H9 (cell line): Measurements from ENCODE around the gene LCNL1. TPM values are rescaled to one million over a fixed set of nuclear protein-coding genes. Genes with fewer than 3 reads are reported as not detected.
A peak's percentile ranks its signal among the peaks of the same experiment; 100 is the strongest.

Experiments used
- DNase-seq: peaks from one replicate; pipeline ENCODE4 v3.0.0-alpha.2; 2017
- H2AFZ ChIP-seq: one replicate; pipeline ENCODE4 v1.6.1; 2013; ENCODE audit warnings: mild to moderate bottlenecking, low read length, control low read depth, moderate library complexity
- H2AK5ac ChIP-seq: 2 replicates; pipeline ENCODE4 v1.6.1; 2013; ENCODE audit warnings: low read length, control low read depth, mixed read lengths; ENCODE audit not compliant: insufficient read length
- H2BK120ac ChIP-seq: one replicate; pipeline ENCODE4 v1.6.1; 2013; ENCODE audit warnings: low read depth, mild to moderate bottlenecking, low read length, control low read depth, inconsistent platforms; ENCODE audit not compliant: poor library complexity, severe bottlenecking
- H2BK12ac ChIP-seq: 2 replicates; pipeline ENCODE4 v1.6.1; 2013; ENCODE audit warnings: low read length, control low read depth, mixed read lengths, low read depth; ENCODE audit not compliant: insufficient read length
- H2BK15ac ChIP-seq: 2 replicates; pipeline ENCODE4 v1.6.1; 2013; ENCODE audit warnings: low read depth, low read length, control low read depth
- H2BK20ac ChIP-seq: one replicate; pipeline ENCODE4 v1.6.1; 2013; ENCODE audit warnings: low read depth, mild to moderate bottlenecking, low read length, control low read depth, inconsistent platforms; ENCODE audit not compliant: poor library complexity, severe bottlenecking
- H2BK5ac ChIP-seq: 2 replicates; pipeline ENCODE4 v1.6.1; 2013; ENCODE audit warnings: low read length, control low read depth, mixed read lengths; ENCODE audit not compliant: insufficient read length
- H3K14ac ChIP-seq: 2 replicates; pipeline ENCODE4 v1.6.1; 2013; ENCODE audit warnings: low read length, control low read depth; ENCODE audit not compliant: insufficient read depth
- H3K18ac ChIP-seq: 2 replicates; pipeline ENCODE4 v1.6.1; 2013; ENCODE audit warnings: low read depth, mild to moderate bottlenecking, mixed read lengths, low read length, control low read depth; ENCODE audit not compliant: insufficient read length
- H3K23ac ChIP-seq: 2 replicates; pipeline ENCODE4 v1.6.1; 2013; ENCODE audit warnings: low read length, control low read depth, mixed read lengths, low read depth; ENCODE audit not compliant: insufficient read length
- H3K23me2 ChIP-seq: 2 replicates; pipeline ENCODE4 v1.6.1; 2013; ENCODE audit warnings: low read depth, mild to moderate bottlenecking, mixed read lengths, low read length, control low read depth; ENCODE audit not compliant: insufficient read length, poor library complexity, severe bottlenecking
- H3K27ac ChIP-seq: 2 replicates; pipeline ENCODE4 v1.5.1; 2013; ENCODE audit warnings: low read length, control low read depth, mixed read lengths, low read depth; ENCODE audit not compliant: insufficient read length
- H3K27me3 ChIP-seq: 2 replicates; pipeline ENCODE4 v1.6.1; 2013; ENCODE audit warnings: low read length, control low read depth, inconsistent platforms; ENCODE audit not compliant: insufficient read depth
- H3K4ac ChIP-seq: 2 replicates; pipeline ENCODE4 v1.6.1; 2013; ENCODE audit warnings: low read depth, mild to moderate bottlenecking, control low read depth, inconsistent platforms, low read length, moderate library complexity
- H3K4me1 ChIP-seq: 2 replicates; pipeline ENCODE4 v1.6.1; 2013; ENCODE audit warnings: low read length, control low read depth, inconsistent platforms; ENCODE audit not compliant: insufficient read depth
- H3K4me2 ChIP-seq: 2 replicates; pipeline ENCODE4 v1.6.1; 2013; ENCODE audit warnings: low read length, control low read depth, mixed read lengths; ENCODE audit not compliant: insufficient read length, insufficient read depth
- H3K56ac ChIP-seq: 2 replicates; pipeline ENCODE4 v1.6.1; 2013; ENCODE audit warnings: low read depth, mild to moderate bottlenecking, mixed read lengths, low read length, control low read depth; ENCODE audit not compliant: insufficient read length
- H3K79me1 ChIP-seq: 2 replicates; pipeline ENCODE4 v1.6.1; 2013; ENCODE audit warnings: low read depth, mild to moderate bottlenecking, moderate library complexity, low read length, control low read depth, inconsistent platforms; ENCODE audit not compliant: insufficient read depth, poor library complexity, severe bottlenecking
- H3K79me2 ChIP-seq: 2 replicates; pipeline ENCODE4 v1.6.1; 2013; ENCODE audit warnings: low read length, control low read depth, inconsistent platforms; ENCODE audit not compliant: insufficient read depth
- H3K9ac ChIP-seq: 2 replicates; pipeline ENCODE4 v1.6.1; 2013; ENCODE audit warnings: low read length, control low read depth, mixed read lengths; ENCODE audit not compliant: insufficient read length; ENCODE audit errors: extremely low read depth
- H3K9me3 ChIP-seq: one replicate; pipeline ENCODE4 v1.6.1; 2013; ENCODE audit warnings: low read depth, low read length, inconsistent platforms; ENCODE audit not compliant: control insufficient read depth
- H3T11ph ChIP-seq: one replicate; pipeline ENCODE4 v1.6.1; 2013; ENCODE audit warnings: mild to moderate bottlenecking, low read length, control low read depth, inconsistent platforms
- H4K20me1 ChIP-seq: one replicate; pipeline ENCODE4 v1.6.1; 2013; ENCODE audit not compliant: control insufficient read depth, insufficient read length, insufficient read depth
- H4K5ac ChIP-seq: 2 replicates; pipeline ENCODE4 v1.6.1; 2013; ENCODE audit warnings: low read depth, mild to moderate bottlenecking, mixed read lengths, low read length, control low read depth; ENCODE audit not compliant: insufficient read length
- H4K8ac ChIP-seq: replicated peaks from 2 replicates; pipeline ENCODE4 v1.6.1; 2013; ENCODE audit warnings: low read length, control low read depth, mixed read lengths, low read depth; ENCODE audit not compliant: insufficient read length
- H4K91ac ChIP-seq: 2 replicates; pipeline ENCODE4 v1.6.1; 2013; ENCODE audit warnings: low read depth, mild to moderate bottlenecking, moderate library complexity, mixed read lengths, low read length, control low read depth; ENCODE audit not compliant: insufficient read length
- H3K27ac Mint-ChIP-seq, 3 experiments: 2 replicates in 2 of 3; 3 replicates in 1 of 3; pipeline ENCODE4 v1.8.0; 2020 to 2021; ENCODE audit warnings: mixed read lengths in 3 of 3, mild to moderate bottlenecking in 1 of 3, moderate library complexity in 1 of 3
- H3K27me3 Mint-ChIP-seq: 2 replicates; pipeline ENCODE4 v1.8.0; 2021; ENCODE audit warnings: low read depth, mild to moderate bottlenecking, moderate library complexity, mixed read lengths
- H3K36me3 Mint-ChIP-seq, 3 experiments: 2 replicates in 2 of 3; 3 replicates in 1 of 3; pipeline ENCODE4 v1.8.0; 2020 to 2021; ENCODE audit warnings: low read depth in 3 of 3, mixed read lengths in 3 of 3; ENCODE audit not compliant: insufficient read depth in 1 of 3
- H3K4me1 Mint-ChIP-seq, 2 experiments: 2 replicates each; pipeline ENCODE4 v1.8.0; 2020; ENCODE audit warnings: mixed read lengths in 2 of 2
- H3K4me3 Mint-ChIP-seq, 2 experiments: 2 replicates in 1 of 2; 3 replicates in 1 of 2; pipeline ENCODE4 v1.8.0; 2020 to 2021; ENCODE audit warnings: mild to moderate bottlenecking in 2 of 2, mixed read lengths in 2 of 2, moderate library complexity in 1 of 2
- H3K9me3 Mint-ChIP-seq, 2 experiments: 2 replicates in 1 of 2; 3 replicates in 1 of 2; pipeline ENCODE4 v1.8.0; 2020; ENCODE audit warnings: mild to moderate bottlenecking in 2 of 2, mixed read lengths in 2 of 2, moderate library complexity in 1 of 2
- CTCF ChIP-seq: fragments of 200-600 bp; sonication (generic); conservative IDR thresholded peaks from 3 replicates; pipeline ENCODE4 v1.8.0; 2021; ENCODE audit warnings: antibody characterized with exemption, mild to moderate bottlenecking
- WGBS: extraction: QIAGEN DNeasy Blood & Tissue Kit; methylation state at CpG from one replicate; pipeline ENCODE4 v1.1.7; 2013; ENCODE audit warnings: missing lambda C conversion rate, low lambda C conversion rate, mixed read lengths; ENCODE audit not compliant: insufficient read length; ENCODE audit errors: extremely low coverage; 5-methylcytosine and 5-hydroxymethylcytosine counted together
- total RNA-seq: library from RNA; stranded (reverse); gene quantifications from 2 replicates; pipeline ENCODE4 v1.2.1, GENCODE V29; 2021

The LCNL1 gene
- total RNA-seq, 1 experiment from 2014 or later, result 0.20 TPM

GRCh38 chr9:137034709-137035506 is 52.1 kb downstream of the LCNL1 start:
- Mint-ChIP-seq H3K27me3 (peaks cover 19% of the 10 kb centered on the region), H3K4me1 (no peaks in the 10 kb centered on the region; a peak in 1 of 4 replicates), H3K27ac (no peak overlapping the region), H3K4me3 (no peak overlapping the region), H3K9me3 (no peaks in the 10 kb centered on the region), H3K36me3 (peaks cover 0 to 12% (median 5%) of the 10 kb centered on the region in 3 experiments; a peak in 5 of 7 replicates)
- no CpG with 5 or more reads among the region's 24 CpGs for WGBS
- Histone ChIP-seq H4K20me1 (no peaks in the 10 kb centered on the region), H3K18ac (no peak overlapping the region), H3K4ac (no peak overlapping the region), H3K79me1 (no peaks in the 10 kb centered on the region), H4K8ac (no peak overlapping the region), H2BK20ac (no peak overlapping the region), H3K9ac (no peak overlapping the region), H3K14ac (no peak overlapping the region), H3K4me2 (no peak overlapping the region), H3K56ac (no peak overlapping the region), H3K27ac (no peak overlapping the region), H3K79me2 (no peaks in the 10 kb centered on the region), H2BK12ac (no peak overlapping the region), H4K91ac (no peak overlapping the region), H3K27me3 (no peaks in the 10 kb centered on the region), H2BK15ac (no peak overlapping the region), H2BK5ac (no peak overlapping the region), H3T11ph (no peak overlapping the region), H2BK120ac (no peak overlapping the region), H3K4me1 (no peaks in the 10 kb centered on the region), H3K9me3 (no peaks in the 10 kb centered on the region), H3K23me2 (no peaks in the 10 kb centered on the region), H3K23ac (no peak overlapping the region), H2AFZ (no peak overlapping the region), H2AK5ac (no peak overlapping the region), H4K5ac (no peak overlapping the region)
- peak; percentile 93 for TF ChIP-seq CTCF
- peak; percentile 91 for DNase-seq

Other genes with a start within 250 kb of the LCNL1 start
- gene LCN10, start 240.1 kb upstream of the LCNL1 start, total RNA-seq, result 0.75 and 1.5 TPM in 2 replicates
- gene LCN6, start 234.5 kb upstream of the LCNL1 start, total RNA-seq, result not detected in 2 replicates
- gene LCN8, start 224.8 kb upstream of the LCNL1 start, total RNA-seq, result not detected in 2 replicates
- gene LCN15, start 218.5 kb upstream of the LCNL1 start, total RNA-seq, result 0.61 TPM in 1 of 2 replicates, not detected in the other
- 55.2 and 58.9 TPM in 2 replicates for gene TMEM141, start 191.6 kb upstream of the LCNL1 start, total RNA-seq
- gene CCDC183, start 186.7 kb upstream of the LCNL1 start, total RNA-seq, result 0.59 and 1.1 TPM in 2 replicates
- gene RABL6, start 175.0 kb upstream of the LCNL1 start, total RNA-seq, result 108 and 114 TPM in 2 replicates
- gene AJM1, start 140.5 kb upstream of the LCNL1 start, total RNA-seq, result 1.8 and 2.3 TPM in 2 replicates
- gene PHPT1, start 133.6 kb upstream of the LCNL1 start, total RNA-seq, result 161 and 175 TPM in 2 replicates
- gene MAMDC4, start 130.6 kb upstream of the LCNL1 start, total RNA-seq, result 6.9 and 9.2 TPM in 2 replicates
- 318 and 328 TPM in 2 replicates for gene EDF1, start 116.7 kb upstream of the LCNL1 start, total RNA-seq
- gene TRAF2, start 96.5 kb upstream of the LCNL1 start, total RNA-seq, result 48.8 and 49.2 TPM in 2 replicates
- gene FBXW5, start 38.3 kb upstream of the LCNL1 start, total RNA-seq, result 62.2 and 65.0 TPM in 2 replicates
- gene C8G, start 37.8 kb upstream of the LCNL1 start, total RNA-seq, result 0.96 and 1.3 TPM in 2 replicates
- gene LCN12, start 30.7 kb upstream of the LCNL1 start, total RNA-seq, result 2.1 and 4.5 TPM in 2 replicates
- gene PTGDS, start 5.5 kb upstream of the LCNL1 start, total RNA-seq, result 3.6 and 4.8 TPM in 2 replicates
- gene PAXX, start 9.4 kb downstream of the LCNL1 start, total RNA-seq, result 46.8 and 51.2 TPM in 2 replicates
- 0.29 and 0.31 TPM in 2 replicates for gene CLIC3, start 13.6 kb downstream of the LCNL1 start, total RNA-seq
- gene ABCA2, start 45.2 kb downstream of the LCNL1 start, total RNA-seq, result 15.2 and 22.4 TPM in 2 replicates
- gene FUT7, start 49.1 kb downstream of the LCNL1 start, total RNA-seq, result not detected in 2 replicates
- gene NPDC1, start 63.2 kb downstream of the LCNL1 start, total RNA-seq, result 51.8 and 57.6 TPM in 2 replicates
- gene ENTPD2, start 71.1 kb downstream of the LCNL1 start, total RNA-seq, result 4.0 and 5.1 TPM in 2 replicates
- gene SAPCD2, start 87.6 kb downstream of the LCNL1 start, total RNA-seq, result 29.8 and 30.0 TPM in 2 replicates
- gene UAP1L1, start 94.5 kb downstream of the LCNL1 start, total RNA-seq, result 5.6 and 6.6 TPM in 2 replicates
- 32.7 and 34.9 TPM in 2 replicates for gene MAN1B1, start 104.0 kb downstream of the LCNL1 start, total RNA-seq
- gene DPP7, start 131.7 kb downstream of the LCNL1 start, total RNA-seq, result 27.3 and 29.4 TPM in 2 replicates
- 2.0 and 2.9 TPM in 2 replicates for gene GRIN1, start 156.2 kb downstream of the LCNL1 start, total RNA-seq
- gene LRRC26, start 187.1 kb downstream of the LCNL1 start, total RNA-seq, result 0.55 and 0.96 TPM in 2 replicates
- gene TMEM210, start 189.1 kb downstream of the LCNL1 start, total RNA-seq, result not detected in 2 replicates
- 54.8 and 54.9 TPM in 2 replicates for gene ANAPC2, start 205.6 kb downstream of the LCNL1 start, total RNA-seq
- 69.2 and 69.4 TPM in 2 replicates for gene SSNA1, start 205.7 kb downstream of the LCNL1 start, total RNA-seq
- 30.7 and 32.0 TPM in 2 replicates for gene TPRN, start 217.7 kb downstream of the LCNL1 start, total RNA-seq
- gene TMEM203, start 222.7 kb downstream of the LCNL1 start, total RNA-seq, result 34.1 and 35.5 TPM in 2 replicates
- 44.1 and 45.3 TPM in 2 replicates for gene NDOR1, start 222.7 kb downstream of the LCNL1 start, total RNA-seq
- gene RNF208, start 239.2 kb downstream of the LCNL1 start, total RNA-seq, result 7.7 and 8.1 TPM in 2 replicates
- gene CYSRT1, start 242.2 kb downstream of the LCNL1 start, total RNA-seq, result 1.0 and 1.9 TPM in 2 replicates
- gene RNF224, start 244.5 kb downstream of the LCNL1 start, total RNA-seq, result 0.15 and 0.20 TPM in 2 replicates
- not detected in 2 replicates for gene SLC34A3, start 247.9 kb downstream of the LCNL1 start, total RNA-seq